CD4-positive, alpha-beta memory T cell (primary cell): ENCODE data around the gene CDKN1A. TPM values are rescaled to one million over a fixed set of nuclear protein-coding genes. Genes with fewer than 3 reads are reported as not detected.
A peak's percentile ranks its signal among the peaks of the same experiment; 100 is the strongest.

Experiments
- CTCF ChIA-PET: fragments of 350-600 bp; sonication (Branson Sonifier 250); formaldehyde crosslinking; loops from one replicate; lab custom pipeline; 2021; ENCODE audit warnings: inconsistent platforms; ENCODE audit not compliant: partially characterized antibody; lab: Charles Lee
- POLR2A ChIA-PET: fragments of 350-600 bp; sonication (Branson Sonifier 250); formaldehyde crosslinking; loops from one replicate; lab custom pipeline; 2021; ENCODE audit not compliant: partially characterized antibody; lab: Charles Lee
- DNase-seq, 5 donors: peaks; one replicate each; pipeline versions ENCODE4 v3.0.0 to v3.0.0-alpha.2; 2020 to 2022; ENCODE audit warnings: mixed read lengths in 1 of 5
- H3K27ac ChIP-seq: one replicate; pipeline ENCODE4 v1.7.0; 2013; ENCODE audit warnings: low read depth, low read length
- H3K27me3 ChIP-seq: 2 replicates; pipeline ENCODE4 v1.7.0; 2013; ENCODE audit warnings: mild to moderate bottlenecking, low read length, moderate library complexity; ENCODE audit not compliant: insufficient read depth
- H3K36me3 ChIP-seq: 2 replicates; pipeline ENCODE4 v1.7.0; 2013; ENCODE audit warnings: mild to moderate bottlenecking, low read length, moderate library complexity; ENCODE audit not compliant: insufficient read depth
- H3K4me1 ChIP-seq: 2 replicates; pipeline ENCODE4 v1.7.0; 2013; ENCODE audit warnings: mild to moderate bottlenecking, low read length, moderate library complexity; ENCODE audit not compliant: insufficient read depth
- H3K4me3 ChIP-seq, 2 donors: one replicate each; pipeline ENCODE4 v1.7.0; 2013; ENCODE audit warnings: low read length in 2 of 2, mild to moderate bottlenecking in 1 of 2
- H3K9me3 ChIP-seq, 2 donors: one replicate each; pipeline ENCODE4 v1.7.0; 2013; ENCODE audit warnings: low read length in 2 of 2, control low read depth in 1 of 2; ENCODE audit not compliant: control insufficient read depth in 1 of 2
- H3K27ac Mint-ChIP-seq, 7 donors: one replicate each; pipeline ENCODE4 v1.8.0; 2020 to 2021; ENCODE audit warnings: mixed read lengths in 7 of 7, mild to moderate bottlenecking in 6 of 7, inconsistent platforms in 3 of 7, moderate library complexity in 3 of 7
- H3K27me3 Mint-ChIP-seq, 2 donors: one replicate each; pipeline ENCODE4 v1.8.0; 2020 to 2021; ENCODE audit warnings: mixed read lengths in 2 of 2
- H3K36me3 Mint-ChIP-seq, 2 donors: one replicate each; pipeline ENCODE4 v1.8.0; 2020 to 2021; ENCODE audit warnings: mixed read lengths in 2 of 2, inconsistent platforms in 1 of 2, mild to moderate bottlenecking in 1 of 2
- H3K4me1 Mint-ChIP-seq, 4 donors: one replicate each; pipeline ENCODE4 v1.8.0; 2020 to 2021; ENCODE audit warnings: mixed read lengths in 4 of 4, mild to moderate bottlenecking in 1 of 4
- H3K4me3 Mint-ChIP-seq, 8 donors: one replicate each; pipeline ENCODE4 v1.8.0; 2020 to 2021; ENCODE audit warnings: mixed read lengths in 8 of 8, mild to moderate bottlenecking in 7 of 8, moderate library complexity in 6 of 8, inconsistent platforms in 3 of 8
- H3K9me3 Mint-ChIP-seq, 8 donors: one replicate each; pipeline ENCODE4 v1.8.0; 2020 to 2021; ENCODE audit warnings: mixed read lengths in 8 of 8, mild to moderate bottlenecking in 5 of 8, inconsistent platforms in 3 of 8, moderate library complexity in 1 of 8
- intact Hi-C: fragments of 100-400 bp; cut with micrococcal nuclease; formaldehyde crosslinking; loops from one replicate; pipeline ENCODE4 v1.15.1; 2023
- polyA plus RNA-seq, 2 donors: library from polyadenylated mRNA; unstranded; fragments of 300-500 nt; fragmentation: Illumina TruSeq; gene quantifications; one replicate each; pipeline ENCODE4 v1.2.3, GENCODE V29; 2021
- total RNA-seq, 2 experiments: library from RNA; stranded (reverse); gene quantifications; one replicate each; pipeline ENCODE4 v1.2.3, GENCODE V29; 2021

CDKN1A gene
- total and polyA plus RNA-seq, 4 experiments from 2014 or later = 3.3 to 20.6 (median 11.7) TPM

DNA sequence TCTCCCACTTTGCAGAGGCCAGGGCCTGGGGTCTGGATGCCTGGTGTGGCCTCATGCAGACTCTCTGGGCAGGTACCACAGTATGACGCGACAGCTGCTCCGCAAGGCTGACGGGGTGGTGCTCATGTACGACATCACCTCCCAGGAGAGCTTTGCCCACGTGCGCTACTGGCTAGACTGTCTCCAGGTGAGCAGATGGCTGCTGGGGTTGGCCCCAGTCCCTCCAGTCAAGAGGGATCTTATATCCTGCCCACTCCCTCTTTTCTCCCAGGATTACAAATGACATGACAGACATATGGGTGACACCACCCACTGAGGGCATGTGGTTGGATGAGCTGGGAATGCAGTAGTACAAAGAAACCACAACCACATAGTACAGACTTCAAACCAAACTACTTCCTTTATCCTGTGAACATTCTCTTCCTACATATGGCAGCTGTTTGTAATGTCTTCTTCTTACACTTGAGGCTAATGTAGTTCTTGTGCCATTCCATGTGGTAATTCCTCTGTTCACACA, 49.0 kb downstream of the CDKN1A start:
- H3K4me1 ChIP-seq = peaks cover 14% of the 10 kb centered on the region
- H3K27me3 ChIP-seq = no peaks in the 10 kb centered on the region
- ChIA-PET POLR2A (no interaction called here), CTCF (interaction anchor here (1.3 kb wide), 2 partner anchors 28 to 96 kb away, joined by 3 to 4 read pairs; no protein-coding TSS in a partner anchor)
- Mint-ChIP-seq H3K36me3 (no peaks in the 10 kb centered on the region), H3K27me3 (no peaks in the 10 kb centered on the region), H3K4me3 (peak overlapping the region in 2 of 8 donors; percentile 3 to 60), H3K4me1 (peaks cover 18 to 29% (median 25%) of the 10 kb centered on the region in 4 donors), H3K9me3 (no peaks in the 10 kb centered on the region), H3K27ac (peak overlapping the region in 2 of 7 donors; percentile 1 to 32)
- H3K27ac ChIP-seq = no peak overlapping the region
- intact Hi-C loops = no loop called here
- no peak overlapping the region for H3K4me3 ChIP-seq
- H3K9me3 ChIP-seq = no peaks in the 10 kb centered on the region
- DNase-seq = no peak
- no peaks in the 10 kb centered on the region for H3K36me3 ChIP-seq

GRCh38 chr6:36728289-36729160, 50.0 kb downstream of the CDKN1A start:
- Histone ChIP-seq H3K27me3 (no peaks in the 10 kb centered on the region), H3K9me3 (no peaks in the 10 kb centered on the region), H3K4me3 (no peak overlapping the region), H3K36me3 (no peaks in the 10 kb centered on the region), H3K27ac (no peak overlapping the region), H3K4me1 (peaks cover 14% of the 10 kb centered on the region)
- Mint-ChIP-seq H3K4me1 (peaks cover 18 to 29% (median 25%) of the 10 kb centered on the region in 4 donors), H3K27ac (no peak overlapping the region), H3K4me3 (peak overlapping the region in 1 of 8 donors; percentile 12), H3K36me3 (no peaks in the 10 kb centered on the region), H3K27me3 (no peaks in the 10 kb centered on the region), H3K9me3 (no peaks in the 10 kb centered on the region)
- ChIA-PET CTCF (interaction anchor here (1.0 kb wide), 1 partner anchor 31 kb away, joined by 3 read pairs; no protein-coding TSS in a partner anchor), POLR2A (no interaction called here)
- DNase-seq = no peak
- intact Hi-C loops = no loop called here

DNA sequence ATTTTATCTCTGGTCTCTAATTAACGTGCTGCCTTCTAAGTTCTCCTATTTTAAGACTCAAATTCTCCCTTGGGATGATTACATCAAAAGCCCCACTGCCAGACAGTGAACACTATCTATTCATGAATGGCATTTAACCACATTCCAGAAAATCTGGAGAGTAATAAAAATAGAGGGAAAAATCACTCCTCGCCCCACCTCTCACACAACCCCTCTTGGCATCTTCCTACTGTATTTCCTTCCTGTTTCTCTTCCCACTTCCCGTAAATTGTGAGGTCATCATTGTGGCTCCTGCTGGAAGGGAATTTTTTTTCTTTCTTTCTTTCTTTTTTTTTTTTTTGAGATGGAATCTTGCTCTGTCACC, 50.6 kb downstream of the CDKN1A start:
- no peaks in the 10 kb centered on the region for H3K36me3 ChIP-seq
- H3K4me1 ChIP-seq = peaks cover 14% of the 10 kb centered on the region
- H3K27ac Mint-ChIP-seq = no peak overlapping the region
- DNase-seq = no peak
- no peak overlapping the region for H3K4me3 Mint-ChIP-seq
- no peaks in the 10 kb centered on the region for H3K9me3 ChIP-seq
- CTCF ChIA-PET = interaction anchor here (1.0 kb wide), 1 partner anchor 31 kb away, joined by 3 read pairs; no protein-coding TSS in a partner anchor
- peaks cover 18 to 29% (median 25%) of the 10 kb centered on the region in 4 donors for H3K4me1 Mint-ChIP-seq
- no peaks in the 10 kb centered on the region for H3K9me3 Mint-ChIP-seq
- no peak overlapping the region for H3K4me3 ChIP-seq
- POLR2A ChIA-PET = no interaction called here
- H3K27me3 Mint-ChIP-seq = no peaks in the 10 kb centered on the region
- H3K27ac ChIP-seq = no peak overlapping the region
- H3K27me3 ChIP-seq = no peaks in the 10 kb centered on the region
- H3K36me3 Mint-ChIP-seq = no peaks in the 10 kb centered on the region
- intact Hi-C loops = no loop called here

DNA sequence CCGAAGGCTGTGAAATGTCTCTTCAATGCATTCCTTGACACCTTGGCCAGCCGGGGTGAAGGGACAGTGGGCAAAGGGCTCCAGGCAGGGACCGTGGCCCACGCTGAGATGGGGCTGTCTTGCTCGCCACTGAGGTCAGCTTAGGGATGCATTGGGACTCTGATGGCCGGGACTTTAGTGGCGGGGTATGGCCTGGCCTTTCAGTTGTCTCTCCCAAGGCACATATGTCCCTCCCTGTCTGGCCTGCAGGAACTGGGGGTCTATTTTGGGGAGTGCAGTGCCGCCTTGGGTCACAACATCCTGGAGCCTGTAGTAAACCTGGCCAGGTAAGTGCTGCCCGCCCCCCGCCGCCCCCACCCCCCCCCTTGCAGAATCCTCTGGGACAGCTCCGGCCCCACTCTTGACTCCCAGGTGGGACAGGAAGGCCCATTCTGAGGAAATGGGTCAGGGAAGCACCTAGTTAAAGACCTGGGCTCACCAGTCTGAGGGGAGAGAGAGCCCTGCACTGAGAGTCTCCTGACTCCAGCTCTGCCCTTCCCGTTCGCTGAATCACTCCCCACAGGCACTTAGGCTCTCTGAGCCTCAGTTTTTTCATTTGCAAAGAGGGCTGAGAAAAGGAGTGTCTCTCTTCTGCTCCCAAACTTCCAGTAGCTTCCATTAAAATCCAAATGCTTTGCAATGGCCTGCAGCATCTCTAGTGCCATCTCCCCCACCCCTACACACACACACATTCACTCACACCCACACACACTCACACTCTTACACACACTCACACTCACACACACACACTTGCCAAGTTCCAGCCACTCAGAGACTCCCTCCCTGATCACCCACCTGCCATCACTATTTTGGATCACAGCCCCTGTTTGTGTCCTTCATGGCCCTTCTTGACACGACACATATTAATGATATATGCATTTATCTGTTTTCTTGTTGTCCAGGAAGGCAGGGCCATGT, 52.2 kb downstream of the CDKN1A start:
- Mint-ChIP-seq H3K27ac (peak overlapping the region in 2 of 7 donors; percentile 5 to 69), H3K4me1 (peaks cover 20 to 33% (median 27%) of the 10 kb centered on the region in 4 donors), H3K4me3 (no peak overlapping the region), H3K36me3 (no peaks in the 10 kb centered on the region), H3K9me3 (no peaks in the 10 kb centered on the region), H3K27me3 (no peaks in the 10 kb centered on the region)
- H3K9me3 ChIP-seq = no peaks in the 10 kb centered on the region
- intact Hi-C loops = no loop called here
- peaks cover 25% of the 10 kb centered on the region for H3K4me1 ChIP-seq
- H3K27me3 ChIP-seq = no peaks in the 10 kb centered on the region
- H3K36me3 ChIP-seq = no peaks in the 10 kb centered on the region
- ChIA-PET CTCF (interaction anchor here (1.0 to 1.3 kb wide), 3 partner anchors 28 to 35 kb away, joined by 3 to 6 read pairs (median 4); no protein-coding TSS in a partner anchor), POLR2A (no interaction called here)
- no peak overlapping the region for H3K27ac ChIP-seq
- no peak overlapping the region for H3K4me3 ChIP-seq
- no peak for DNase-seq

- Histone ChIP-seq H3K4me3 (no peak overlapping the region), H3K9me3 (no peaks in the 10 kb centered on the region), H3K27me3 (no peaks in the 10 kb centered on the region), H3K27ac (no peak overlapping the region), H3K36me3 (no peaks in the 10 kb centered on the region), H3K4me1 (peaks cover 25% of the 10 kb centered on the region)
- H3K36me3 Mint-ChIP-seq = no peaks in the 10 kb centered on the region
- H3K4me1 Mint-ChIP-seq = peaks cover 20 to 27% (median 24%) of the 10 kb centered on the region in 4 donors
- no peaks in the 10 kb centered on the region for H3K27me3 Mint-ChIP-seq
- H3K27ac Mint-ChIP-seq = peak overlapping the region in 1 of 7 donors; percentile 76
- intact Hi-C loops = no loop called here
- ChIA-PET POLR2A (interaction anchor here (1.0 kb wide), 1 partner anchor 21 kb away, joined by 3 read pairs; no protein-coding TSS in a partner anchor), CTCF (interaction anchor here (1.0 kb wide), 1 partner anchor 27 kb away, joined by 4 read pairs; no protein-coding TSS in a partner anchor)
- H3K9me3 Mint-ChIP-seq = no peaks in the 10 kb centered on the region
- DNase-seq = no peak
- no peak overlapping the region for H3K4me3 Mint-ChIP-seq
Observed at GRCh38 chr6:36731622-36732310, 53.3 kb downstream of the CDKN1A start.

DNA sequence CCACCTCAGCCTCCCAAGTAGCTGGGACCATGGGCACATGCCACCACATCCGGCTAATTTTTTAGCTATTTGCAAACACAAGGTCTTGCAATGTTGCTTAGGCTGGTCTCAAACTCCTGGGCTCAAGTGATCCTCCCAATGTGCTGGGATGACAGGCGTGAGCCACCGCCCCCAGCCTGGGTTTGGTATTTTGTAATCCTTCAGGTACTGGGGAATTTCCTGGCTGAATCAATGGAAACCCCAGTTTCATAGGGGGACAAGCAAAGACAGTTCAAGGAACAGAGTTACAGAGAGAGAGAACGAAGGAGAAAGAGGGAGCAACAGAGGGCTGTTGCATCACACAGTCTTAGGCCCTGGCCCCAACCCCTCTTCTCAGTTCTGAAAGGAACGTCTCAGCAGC, 54.8 kb downstream of the CDKN1A start:
- intact Hi-C loops = no loop called here
- H3K4me1 ChIP-seq = peaks cover 12% of the 10 kb centered on the region
- Mint-ChIP-seq H3K4me3 (no peak overlapping the region), H3K4me1 (peaks cover 7 to 12% (median 10%) of the 10 kb centered on the region in 4 donors), H3K27ac (peak overlapping the region in 2 of 7 donors; percentile 46 to 55), H3K27me3 (no peaks in the 10 kb centered on the region), H3K9me3 (no peaks in the 10 kb centered on the region), H3K36me3 (no peaks in the 10 kb centered on the region)
- H3K4me3 ChIP-seq = no peak overlapping the region
- no peaks in the 10 kb centered on the region for H3K27me3 ChIP-seq
- H3K9me3 ChIP-seq = no peaks in the 10 kb centered on the region
- no peak overlapping the region for H3K27ac ChIP-seq
- CTCF ChIA-PET = interaction anchor here (1.3 kb wide), 1 partner anchor 28 kb away, joined by 3 read pairs; no protein-coding TSS in a partner anchor
- POLR2A ChIA-PET = no interaction called here
- no peak for DNase-seq
- H3K36me3 ChIP-seq = no peaks in the 10 kb centered on the region
